GM18505 (cell line): Measurements from ENCODE around the gene PCDHB11.
"Not testable (repeated sequence)": the region's sequence is repeated elsewhere in the genome, so short reads cannot be mapped to it uniquely, and the experiment has no call there.

ENCODE experiments used
- ATAC-seq: cut with Tn5 transposase; IDR thresholded peaks from one replicate; pipeline ENCODE4 v1.9.1; 2021; ENCODE audit not compliant: unreplicated experiment
- POLR2A ChIP-seq: IDR thresholded peaks from 4 replicates; pipeline ENCODE4 v1.6.1; 2011; ENCODE audit warnings: borderline replicate concordance; ENCODE audit not compliant: insufficient read depth, insufficient read length; ENCODE audit errors: extremely low read depth

PCDHB11 gene

GRCh38 chr5:141223112-141223783 lies 23.8 kb downstream of the PCDHB11 start, which contains the start of gene PCDHB14:
Gene PCDHB14, plus strand, starts transcription at chr5:141223343. Its CDS starts 163 bp downstream, at chr5:141223506.
- no peak for ATAC-seq

GRCh38 chr5:141224844-141225243 lies 25.4 kb downstream of the PCDHB11 start:
- not testable (repeated sequence) for ATAC-seq

More at GRCh38 chr5:141223112-141223783, 23.8 kb downstream of the PCDHB11 start, which contains the start of gene PCDHB14:
- no peak for TF ChIP-seq POLR2A

- ATAC-seq = not testable (repeated sequence)
These were observed 26.0 kb downstream of the PCDHB11 start for GRCh38 chr5:141225421-141225820.

GRCh38 chr5:141234109-141234667 lies 34.8 kb downstream of the PCDHB11 start:
- no peak for TF ChIP-seq POLR2A

DNA sequence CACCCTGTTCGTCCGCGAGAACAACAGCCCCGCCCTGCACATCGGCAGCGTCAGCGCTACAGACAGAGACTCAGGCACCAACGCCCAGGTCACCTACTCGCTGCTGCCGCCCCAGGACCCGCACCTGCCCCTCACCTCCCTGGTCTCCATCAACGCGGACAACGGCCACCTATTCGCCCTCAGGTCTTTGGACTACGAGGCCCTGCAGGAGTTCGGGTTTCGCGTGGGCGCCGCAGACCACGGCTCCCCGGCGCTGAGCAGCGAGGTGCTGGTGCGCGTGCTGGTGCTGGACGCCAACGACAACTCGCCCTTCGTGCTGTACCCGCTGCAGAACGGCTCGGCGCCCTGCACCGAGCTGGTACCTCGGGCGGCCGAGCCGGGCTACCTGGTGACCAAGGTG lies 36.5 kb downstream of the PCDHB11 start:
- ATAC-seq = not testable (repeated sequence)

More at GRCh38 chr5:141234109-141234667, 34.8 kb downstream of the PCDHB11 start:
- ATAC-seq = no peak

DNA sequence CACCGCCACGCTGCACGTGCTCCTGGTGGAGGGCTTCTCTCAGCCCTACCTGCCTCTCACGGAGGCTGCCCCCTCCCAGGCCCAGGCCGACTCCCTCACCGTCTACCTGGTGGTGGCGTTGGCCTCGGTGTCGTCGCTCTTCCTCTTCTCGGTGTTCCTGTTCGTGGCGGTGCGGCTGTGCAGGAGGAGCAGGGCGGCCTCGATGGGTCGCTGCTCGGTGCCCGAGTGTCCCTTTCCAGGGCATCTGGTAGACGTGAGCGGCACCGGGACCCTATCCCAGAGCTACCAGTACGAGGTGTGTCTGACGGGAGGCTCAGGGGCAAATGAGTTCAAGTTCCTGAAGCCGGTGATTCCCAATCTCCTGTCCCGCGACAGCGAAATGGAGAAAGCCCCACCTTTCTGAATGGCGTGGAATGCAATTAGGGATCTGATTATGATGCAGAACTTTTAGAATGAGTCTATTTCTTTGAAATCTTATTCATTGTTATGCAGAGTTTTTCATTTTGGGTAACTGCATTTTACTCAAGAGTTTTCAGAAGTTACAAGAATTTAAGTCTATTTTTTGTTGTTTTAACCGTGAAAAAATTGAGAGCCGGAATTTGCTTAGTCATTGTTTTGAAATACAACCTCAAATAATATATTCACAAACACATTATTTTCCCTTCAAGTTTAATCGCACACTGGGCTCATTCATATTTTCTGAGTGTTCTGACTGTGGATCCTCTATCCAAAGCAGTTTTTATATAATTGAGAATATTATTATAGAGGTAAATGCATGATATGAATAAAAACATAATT lies 37.3 kb downstream of the PCDHB11 start:
- no peak for TF ChIP-seq POLR2A
- no peak for ATAC-seq

- no peak for ATAC-seq
- no peak for TF ChIP-seq POLR2A
These were observed 42.1 kb downstream of the PCDHB11 start for GRCh38 chr5:141241496-141241895.

GRCh38 chr5:141245250-141245717 lies 45.9 kb downstream of the PCDHB11 start, which contains the start of gene PCDHB15:
Gene PCDHB15, plus strand, starts transcription at chr5:141245395. Its CDS starts 184 bp downstream, at chr5:141245579.
- no peak for TF ChIP-seq POLR2A
- ATAC-seq = no peak

DNA sequence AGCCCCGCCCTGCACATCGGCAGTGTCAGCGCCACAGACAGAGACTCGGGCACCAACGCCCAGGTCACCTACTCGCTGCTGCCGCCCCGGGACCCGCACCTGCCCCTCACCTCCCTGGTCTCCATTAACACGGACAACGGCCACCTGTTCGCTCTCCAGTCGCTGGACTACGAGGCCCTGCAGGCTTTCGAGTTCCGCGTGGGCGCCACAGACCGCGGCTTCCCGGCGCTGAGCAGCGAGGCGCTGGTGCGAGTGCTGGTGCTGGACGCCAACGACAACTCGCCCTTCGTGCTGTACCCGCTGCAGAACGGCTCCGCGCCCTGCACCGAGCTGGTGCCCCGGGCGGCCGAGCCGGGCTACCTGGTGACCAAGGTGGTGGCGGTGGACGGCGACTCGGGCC lies 47.5 kb downstream of the PCDHB11 start:
- not testable (repeated sequence) for ATAC-seq

GRCh38 chr5:141247434-141247833 lies 48.0 kb downstream of the PCDHB11 start:
- ATAC-seq = not testable (repeated sequence)

- TF ChIP-seq POLR2A = no peak
- ATAC-seq = no peak
These were observed 51.1 kb downstream of the PCDHB11 start for GRCh38 chr5:141250576-141250975.
